Measurements from ENCODE around the gene ARHGEF2.

- TF ChIP-seq, protein P1, sequence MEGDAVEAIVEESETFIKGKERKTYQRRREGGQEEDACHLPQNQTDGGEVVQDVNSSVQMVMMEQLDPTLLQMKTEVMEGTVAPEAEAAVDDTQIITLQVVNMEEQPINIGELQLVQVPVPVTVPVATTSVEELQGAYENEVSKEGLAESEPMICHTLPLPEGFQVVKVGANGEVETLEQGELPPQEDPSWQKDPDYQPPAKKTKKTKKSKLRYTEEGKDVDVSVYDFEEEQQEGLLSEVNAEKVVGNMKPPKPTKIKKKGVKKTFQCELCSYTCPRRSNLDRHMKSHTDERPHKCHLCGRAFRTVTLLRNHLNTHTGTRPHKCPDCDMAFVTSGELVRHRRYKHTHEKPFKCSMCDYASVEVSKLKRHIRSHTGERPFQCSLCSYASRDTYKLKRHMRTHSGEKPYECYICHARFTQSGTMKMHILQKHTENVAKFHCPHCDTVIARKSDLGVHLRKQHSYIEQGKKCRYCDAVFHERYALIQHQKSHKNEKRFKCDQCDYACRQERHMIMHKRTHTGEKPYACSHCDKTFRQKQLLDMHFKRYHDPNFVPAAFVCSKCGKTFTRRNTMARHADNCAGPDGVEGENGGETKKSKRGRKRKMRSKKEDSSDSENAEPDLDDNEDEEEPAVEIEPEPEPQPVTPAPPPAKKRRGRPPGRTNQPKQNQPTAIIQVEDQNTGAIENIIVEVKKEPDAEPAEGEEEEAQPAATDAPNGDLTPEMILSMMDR (IDR thresholded peaks at IDR 0.05): peak in 4 of 6 experiments; percentile 21 to 47 (median 40)
- no peak for TF ChIP-seq POLR2A (IDR thresholded peaks at IDR 0.05)
These were observed 47.5 kb upstream of the ARHGEF2 start for GRCh38 chr1:156025876-156026275.

Measured in thyroid gland (tissue), 4 donors.